Left lung (tissue), 10 donors: ENCODE measurements around the gene MFSD2A. TPM values are rescaled to one million over a fixed set of nuclear protein-coding genes. Genes with fewer than 3 reads are reported as not detected.

Source experiments
- ATAC-seq: fragments of 200-7000 bp; cut with Tn5 transposase; one replicate; pipeline ENCODE4 v1.9.1; 2020; ENCODE audit warnings: moderate library complexity
- DNase-seq, 4 donors: peaks; one replicate each; pipeline ENCODE4 v3.0.0-alpha.2; 2013 to 2020
- H3K27ac ChIP-seq, 2 donors: fragments of 200-600 bp; sonication (generic) in 1 of 2; one replicate each; pipeline versions ENCODE4 v1.5.0 to v1.8.0; 2020 to 2021
- H3K27me3 ChIP-seq, 2 donors: fragments of 200-600 bp; sonication (generic) in 1 of 2; one replicate each; pipeline versions ENCODE4 v1.5.0 to v1.8.0; 2020 to 2021
- H3K36me3 ChIP-seq, 2 donors: fragments of 200-600 bp; sonication (generic) in 1 of 2; one replicate each; pipeline versions ENCODE4 v1.5.0 to v1.8.0; 2020 to 2021
- H3K4me1 ChIP-seq, 2 donors: fragments of 200-600 bp; one replicate each; pipeline ENCODE4 v1.8.0; 2021
- H3K4me3 ChIP-seq, 2 donors: fragments of 200-600 bp; sonication (generic) in 1 of 2; one replicate each; pipeline versions ENCODE4 v1.5.0 to v1.8.0; 2020 to 2021; ENCODE audit warnings: mild to moderate bottlenecking in 1 of 2
- H3K9me3 ChIP-seq, 2 donors: fragments of 200-600 bp; sonication (generic) in 1 of 2; one replicate each; pipeline versions ENCODE4 v1.5.0 to v1.8.0; 2020 to 2021
- intact Hi-C, 2 donors: fragments of 100-400 bp; cut with DNase I; formaldehyde crosslinking; loops; one replicate each; pipeline versions ENCODE4 v1.11.2 to v1.14.2; 2022
- polyA plus RNA-seq, 6 donors: library from polyadenylated mRNA; unstranded; fragments of 120-200 nt; gene quantifications; one replicate each; pipeline ENCODE4 v1.2.1, GENCODE V29; 2013; ENCODE audit not compliant: insufficient read length in 6 of 6
- total RNA-seq, 2 donors: library from RNA; stranded (reverse); fragmentation: NEBNext Ultra II Directional; extraction: Animal tissue kit (Norgen Biotek cat#: 25700); gene quantifications; one replicate each; pipeline ENCODE4 v1.2.1, GENCODE V29; 2021
- TF ChIP-seq, protein P1 (sequence below), 2 donors: fragments of 200-600 bp; sonication (generic) in 1 of 2; IDR thresholded peaks; one replicate each; pipeline versions ENCODE4 v1.5.0 to v1.8.0; 2021; ENCODE audit warnings: antibody characterized with exemption in 2 of 2
- donor health status: DM: no; HTN: yes; CAD: no.
- donor health status: DM: no; HTN: no; CAD: no.

The MFSD2A gene
- total and polyA plus RNA-seq, 8 donors, result 56.3 to 214 (median 135) TPM

DNA sequence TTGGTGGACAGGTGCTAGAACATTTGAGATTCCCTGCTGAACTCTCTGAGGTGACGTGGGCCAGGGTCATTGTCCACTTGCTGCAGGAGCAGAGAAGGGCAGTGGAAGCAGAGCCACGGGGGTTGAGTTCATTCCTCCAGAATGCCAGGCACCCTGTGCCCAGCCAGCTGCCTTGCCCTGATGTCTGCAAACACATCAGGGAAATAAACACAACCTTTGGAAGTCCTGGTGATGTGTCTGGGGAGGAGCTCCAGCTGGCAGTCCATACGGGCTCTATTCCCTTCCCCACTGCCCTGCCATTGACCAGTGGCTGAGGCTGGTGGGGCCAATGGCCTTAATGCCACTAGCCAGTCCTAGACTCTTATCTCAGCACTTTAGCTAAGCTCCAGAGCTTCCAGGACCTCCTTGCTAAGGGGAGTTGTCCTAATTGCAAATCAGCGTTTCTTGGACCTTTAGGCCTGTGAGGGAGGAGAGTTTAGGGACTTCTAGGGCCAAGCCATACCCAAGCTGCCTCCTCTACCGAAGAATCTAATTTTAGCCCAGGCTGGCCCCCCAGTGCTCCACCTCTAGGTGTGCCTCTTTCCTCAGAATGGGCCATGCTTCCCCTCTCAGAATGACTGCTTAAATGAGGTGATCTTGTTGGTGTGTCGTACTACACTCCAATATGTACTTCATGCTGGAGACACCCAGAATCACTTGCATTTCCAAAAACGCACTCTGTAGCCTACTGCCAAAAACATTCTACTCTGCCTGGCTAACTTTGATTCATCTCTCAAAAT is 25.9 kb upstream of the MFSD2A start:
- intact Hi-C loops, result no loop called here
- TF ChIP-seq, protein P1, sequence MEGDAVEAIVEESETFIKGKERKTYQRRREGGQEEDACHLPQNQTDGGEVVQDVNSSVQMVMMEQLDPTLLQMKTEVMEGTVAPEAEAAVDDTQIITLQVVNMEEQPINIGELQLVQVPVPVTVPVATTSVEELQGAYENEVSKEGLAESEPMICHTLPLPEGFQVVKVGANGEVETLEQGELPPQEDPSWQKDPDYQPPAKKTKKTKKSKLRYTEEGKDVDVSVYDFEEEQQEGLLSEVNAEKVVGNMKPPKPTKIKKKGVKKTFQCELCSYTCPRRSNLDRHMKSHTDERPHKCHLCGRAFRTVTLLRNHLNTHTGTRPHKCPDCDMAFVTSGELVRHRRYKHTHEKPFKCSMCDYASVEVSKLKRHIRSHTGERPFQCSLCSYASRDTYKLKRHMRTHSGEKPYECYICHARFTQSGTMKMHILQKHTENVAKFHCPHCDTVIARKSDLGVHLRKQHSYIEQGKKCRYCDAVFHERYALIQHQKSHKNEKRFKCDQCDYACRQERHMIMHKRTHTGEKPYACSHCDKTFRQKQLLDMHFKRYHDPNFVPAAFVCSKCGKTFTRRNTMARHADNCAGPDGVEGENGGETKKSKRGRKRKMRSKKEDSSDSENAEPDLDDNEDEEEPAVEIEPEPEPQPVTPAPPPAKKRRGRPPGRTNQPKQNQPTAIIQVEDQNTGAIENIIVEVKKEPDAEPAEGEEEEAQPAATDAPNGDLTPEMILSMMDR (IDR thresholded peaks at IDR 0.05), result no peak
- Histone ChIP-seq H3K27ac (no peak overlapping the region), H3K9me3 (no peaks in the 10 kb centered on the region), H3K36me3 (no peaks in the 10 kb centered on the region), H3K4me1 (peaks cover 3 to 38% of the 10 kb centered on the region in 2 donors), H3K4me3 (no peak overlapping the region), H3K27me3 (no peaks in the 10 kb centered on the region)
- ATAC-seq (no peak), DNase-seq (no peak)

DNA sequence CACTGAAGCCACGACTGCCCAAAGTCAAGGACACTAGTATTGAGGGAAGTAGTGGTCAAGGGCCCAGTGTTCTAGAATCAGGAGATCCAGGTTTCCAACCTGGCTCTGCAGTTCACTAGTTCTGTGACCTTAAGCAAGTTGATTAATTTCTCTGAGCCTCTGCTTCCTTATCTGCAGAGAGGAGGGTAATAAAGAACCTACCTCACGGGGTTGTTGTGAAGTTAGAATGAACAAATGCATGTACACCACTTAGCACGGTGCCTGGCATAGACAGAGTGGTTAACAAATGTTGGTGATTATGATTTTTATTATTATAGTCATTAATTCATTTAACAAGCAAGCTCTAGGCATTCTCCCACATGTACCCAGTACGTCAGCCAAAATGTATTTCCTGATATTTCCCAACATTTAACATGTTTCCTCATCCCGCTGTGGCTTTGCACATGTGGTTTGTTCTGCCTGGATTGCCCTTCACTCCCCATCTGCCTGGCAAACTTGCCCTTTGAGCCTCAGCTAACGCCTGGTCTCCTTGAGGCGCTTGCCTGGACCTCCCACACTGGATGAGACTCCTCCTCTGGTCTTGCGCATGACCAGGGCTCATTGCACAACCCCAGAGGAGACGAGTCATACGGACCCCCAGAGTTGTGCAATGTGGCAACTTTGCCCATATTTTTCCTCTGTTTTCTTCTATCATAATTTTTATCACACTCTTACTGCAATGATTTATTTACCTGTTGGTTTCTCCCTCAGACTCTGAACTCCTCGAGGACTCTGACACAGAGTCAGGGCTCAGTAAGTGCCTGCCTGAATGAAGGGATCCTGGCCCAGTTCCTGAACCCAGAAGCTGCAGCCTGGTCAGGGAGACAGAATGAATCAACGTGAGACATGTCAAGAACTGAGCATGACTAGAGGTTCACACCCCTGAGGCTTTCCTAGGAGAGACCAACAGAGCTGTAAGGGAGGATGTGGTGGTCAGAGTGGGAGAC is 20.7 kb upstream of the MFSD2A start:
- Histone ChIP-seq H3K4me1 (peaks cover 4 to 49% of the 10 kb centered on the region in 2 donors), H3K27me3 (no peaks in the 10 kb centered on the region), H3K36me3 (no peaks in the 10 kb centered on the region), H3K9me3 (no peaks in the 10 kb centered on the region), H3K4me3 (no peak overlapping the region), H3K27ac (peak overlapping the region; percentile 82 to 87)
- peak; percentile 56 to 94 (median 88) for DNase-seq
- intact Hi-C loops, result no loop called here
- peak; percentile 93 for ATAC-seq
- TF ChIP-seq, protein P1 (IDR thresholded peaks at IDR 0.05), result no peak

DNA sequence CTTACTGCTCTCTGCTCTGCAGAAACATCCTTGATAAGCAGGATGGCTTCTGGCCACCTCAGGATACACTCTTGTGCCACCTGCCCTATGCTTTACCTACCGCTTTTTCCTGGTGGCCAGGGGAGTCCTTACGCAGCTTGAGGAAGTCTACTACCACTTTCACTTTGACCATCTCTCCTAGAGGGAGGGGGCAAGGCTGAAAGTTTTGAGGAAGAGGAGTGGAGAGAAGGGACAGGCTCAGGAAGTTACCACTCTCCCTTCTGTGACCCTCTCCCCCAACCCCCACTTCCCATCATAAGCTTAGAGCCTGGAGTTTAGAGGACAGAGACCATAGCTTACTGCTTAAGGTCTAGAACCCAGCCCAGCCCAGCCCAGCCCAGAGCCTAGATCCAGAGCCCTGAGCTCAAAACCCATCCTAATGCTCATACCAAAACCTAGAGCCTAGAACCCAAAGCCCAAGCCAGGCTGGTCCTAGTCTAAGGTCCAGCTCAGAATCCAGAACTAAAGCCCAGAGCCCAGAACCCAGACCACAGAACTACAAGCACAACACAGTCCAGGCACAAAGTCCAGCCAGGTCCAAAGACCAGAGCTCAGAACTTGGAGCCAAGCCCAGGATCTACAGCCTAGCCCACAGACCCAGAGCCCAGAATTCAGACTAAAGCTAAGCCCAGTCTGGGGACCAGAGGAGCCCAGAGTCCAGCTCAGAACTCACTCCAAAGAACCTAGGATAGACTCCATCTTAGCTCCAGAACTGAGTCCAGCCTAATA is 18.0 kb upstream of the MFSD2A start:
- ATAC-seq (peak; percentile 4), DNase-seq (no peak)
- no peaks in the 10 kb centered on the region for H3K9me3 ChIP-seq
- intact Hi-C loops, result no loop called here
- TF ChIP-seq, protein P1 (IDR thresholded peaks at IDR 0.05), result no peak
- H3K4me3 ChIP-seq, result peak overlapping the region in 1 of 2 donors; percentile 3
- no peaks in the 10 kb centered on the region for H3K27me3 ChIP-seq
- H3K36me3 ChIP-seq, result no peaks in the 10 kb centered on the region
- H3K4me1 ChIP-seq, result peaks cover 4 to 68% of the 10 kb centered on the region in 2 donors
- H3K27ac ChIP-seq, result peak overlapping the region; percentile 46 to 87

DNA sequence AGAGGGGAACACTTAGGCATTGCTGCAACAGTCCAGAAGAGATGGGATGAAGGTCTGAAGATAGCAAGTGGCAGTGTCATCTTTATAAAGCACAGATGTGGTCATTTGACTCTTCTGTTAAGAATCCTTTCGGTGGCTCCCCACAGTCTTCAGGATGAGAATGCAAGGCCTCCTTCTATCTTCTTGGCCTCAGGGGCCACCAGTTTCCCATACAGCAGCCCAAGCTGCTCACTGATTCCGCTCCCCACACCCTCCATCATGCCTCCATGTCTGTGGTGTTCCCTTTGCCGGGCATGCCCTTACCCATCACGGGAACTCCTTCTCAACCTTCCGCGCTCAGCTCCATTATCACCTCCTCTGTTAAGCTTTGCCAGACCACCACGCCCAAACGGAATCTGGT is 16.1 kb upstream of the MFSD2A start:
- no peak for ATAC-seq
- Histone ChIP-seq H3K36me3 (no peaks in the 10 kb centered on the region), H3K4me1 (peaks cover 5 to 57% of the 10 kb centered on the region in 2 donors), H3K27me3 (no peaks in the 10 kb centered on the region), H3K9me3 (no peaks in the 10 kb centered on the region), H3K27ac (no peak overlapping the region), H3K4me3 (no peak overlapping the region)
- TF ChIP-seq, protein P1 (IDR thresholded peaks at IDR 0.05), result no peak
- no peak for DNase-seq
- intact Hi-C loops, result no loop called here
